IPS-18a (cell line): ENCODE measurements around the gene EPHB4.
"Not testable (repeated sequence)": the region's sequence is repeated elsewhere in the genome, so short reads cannot be mapped to it uniquely, and the experiment has no call there.

Source experiments
- H3K27ac ChIP-seq: one replicate; pipeline ENCODE4 v1.5.1; 2013; ENCODE audit warnings: low read length
- H3K27me3 ChIP-seq: one replicate; pipeline ENCODE4 v1.6.1; 2013; ENCODE audit warnings: mild to moderate bottlenecking, low read length; ENCODE audit not compliant: control insufficient read depth, insufficient read depth
- H3K36me3 ChIP-seq: one replicate; pipeline ENCODE4 v1.6.1; 2013; ENCODE audit warnings: low read depth, low read length; ENCODE audit not compliant: control insufficient read depth
- H3K4me1 ChIP-seq: one replicate; pipeline ENCODE4 v1.6.1; 2013; ENCODE audit warnings: low read depth, low read length; ENCODE audit not compliant: control insufficient read depth
- H3K4me3 ChIP-seq: one replicate; pipeline ENCODE4 v1.5.1; 2013; ENCODE audit warnings: low read length
- H3K9ac ChIP-seq: one replicate; pipeline ENCODE4 v1.6.1; 2013; ENCODE audit warnings: mild to moderate bottlenecking, low read length, moderate library complexity
- H3K9me3 ChIP-seq: one replicate; pipeline ENCODE4 v1.6.1; 2013; ENCODE audit warnings: low read depth, low read length; ENCODE audit not compliant: control insufficient read depth

The EPHB4 gene

GRCh38 chr7:100765250-100765649 lies 62.1 kb downstream of the EPHB4 start:
- no peaks in the 10 kb centered on the region for H3K4me1 ChIP-seq
- no peaks in the 10 kb centered on the region for H3K27me3 ChIP-seq
- H3K27ac ChIP-seq = no peak overlapping the region
- H3K9me3 ChIP-seq = no peaks in the 10 kb centered on the region
- no peak overlapping the region for H3K4me3 ChIP-seq
- H3K9ac ChIP-seq = no peak overlapping the region
- H3K36me3 ChIP-seq = no peaks in the 10 kb centered on the region

GRCh38 chr7:100764841-100765240 lies 62.5 kb downstream of the EPHB4 start:
- H3K27ac ChIP-seq = no peak overlapping the region
- no peak overlapping the region for H3K9ac ChIP-seq
- no peak overlapping the region for H3K4me3 ChIP-seq
- no peaks in the 10 kb centered on the region for H3K36me3 ChIP-seq
- no peaks in the 10 kb centered on the region for H3K27me3 ChIP-seq
- H3K4me1 ChIP-seq = no peaks in the 10 kb centered on the region
- no peaks in the 10 kb centered on the region for H3K9me3 ChIP-seq

- Histone ChIP-seq H3K4me1 (no peaks in the 10 kb centered on the region), H3K9me3 (no peaks in the 10 kb centered on the region), H3K9ac (no peak overlapping the region), H3K4me3 (no peak overlapping the region), H3K27ac (no peak overlapping the region), H3K27me3 (no peaks in the 10 kb centered on the region), H3K36me3 (no peaks in the 10 kb centered on the region)
Observed at GRCh38 chr7:100763556-100764140, 63.7 kb downstream of the EPHB4 start.

GRCh38 chr7:100762841-100763240 lies 64.5 kb downstream of the EPHB4 start:
- H3K9me3 ChIP-seq, H3K27ac ChIP-seq, H3K27me3 ChIP-seq, H3K36me3 ChIP-seq, H3K4me1 ChIP-seq, H3K4me3 ChIP-seq, H3K9ac ChIP-seq: not testable (repeated sequence)

- Histone ChIP-seq H3K4me3 (no peak overlapping the region), H3K36me3 (no peaks in the 10 kb centered on the region), H3K4me1 (no peaks in the 10 kb centered on the region), H3K27me3 (no peaks in the 10 kb centered on the region), H3K9ac (no peak overlapping the region), H3K27ac (no peak overlapping the region), H3K9me3 (no peaks in the 10 kb centered on the region)
Observed at GRCh38 chr7:100759357-100760171, 67.8 kb downstream of the EPHB4 start.

- Histone ChIP-seq H3K36me3 (no peaks in the 10 kb centered on the region), H3K4me1 (no peaks in the 10 kb centered on the region)
Observed at GRCh38 chr7:100753750-100754149, 73.6 kb downstream of the EPHB4 start.

GRCh38 chr7:100752994-100753393 lies 74.3 kb downstream of the EPHB4 start:
- Histone ChIP-seq H3K36me3 (no peaks in the 10 kb centered on the region), H3K9me3 (no peaks in the 10 kb centered on the region), H3K4me3 (no peak overlapping the region), H3K27ac (no peak overlapping the region), H3K4me1 (no peaks in the 10 kb centered on the region), H3K27me3 (no peaks in the 10 kb centered on the region), H3K9ac (no peak overlapping the region)

More at GRCh38 chr7:100753750-100754149, 73.6 kb downstream of the EPHB4 start:
- H3K9me3 ChIP-seq = no peaks in the 10 kb centered on the region
- H3K4me3 ChIP-seq = no peak overlapping the region
- H3K9ac ChIP-seq = no peak overlapping the region
- no peaks in the 10 kb centered on the region for H3K27me3 ChIP-seq
- no peak overlapping the region for H3K27ac ChIP-seq
